Mesenchymal stem cell (in vitro differentiated cells and primary cell): Measurements from ENCODE around the gene TRAF7.
"Not testable (repeated sequence)": the region's sequence is repeated elsewhere in the genome, so short reads cannot be mapped to it uniquely, and the experiment has no call there.

Source experiments
- DNase-seq: peaks from one replicate; pipeline ENCODE4 v3.0.0-alpha.2; 2013
- H2AFZ ChIP-seq: one replicate; pipeline ENCODE4 v1.6.1; 2013; ENCODE audit warnings: low read depth, mild to moderate bottlenecking, control low read depth, inconsistent platforms, low read length, moderate library complexity
- H2AK5ac ChIP-seq: 2 replicates; pipeline ENCODE4 v1.6.1; 2013; ENCODE audit warnings: low read length, moderate library complexity, mild to moderate bottlenecking, inconsistent platforms; ENCODE audit not compliant: severe bottlenecking
- H2BK120ac ChIP-seq: one replicate; pipeline ENCODE4 v1.6.1; 2013; ENCODE audit warnings: low read depth, mild to moderate bottlenecking, inconsistent platforms, low read length, moderate library complexity
- H2BK12ac ChIP-seq, 2 experiments: one replicate each; pipeline ENCODE4 v1.6.1; 2013; ENCODE audit warnings: inconsistent platforms in 2 of 2, low read length in 2 of 2, mild to moderate bottlenecking in 2 of 2, moderate library complexity in 2 of 2, control low read depth in 1 of 2
- H2BK15ac ChIP-seq: one replicate; pipeline ENCODE4 v1.6.1; 2013; ENCODE audit warnings: mild to moderate bottlenecking, low read depth, inconsistent platforms; ENCODE audit not compliant: poor library complexity, severe bottlenecking
- H2BK5ac ChIP-seq: 2 replicates; pipeline ENCODE4 v1.6.1; 2013; ENCODE audit warnings: low read depth, mild to moderate bottlenecking, low read length, control low read depth, inconsistent platforms; ENCODE audit not compliant: poor library complexity, severe bottlenecking
- H3K14ac ChIP-seq, 2 experiments: one replicate each; pipeline ENCODE4 v1.6.1; 2013; ENCODE audit warnings: inconsistent platforms in 2 of 2, low read length in 2 of 2, control low read depth in 1 of 2, mild to moderate bottlenecking in 1 of 2, moderate library complexity in 1 of 2
- H3K18ac ChIP-seq, 2 experiments: one replicate each; pipeline ENCODE4 v1.6.1; 2013; ENCODE audit warnings: inconsistent platforms in 2 of 2, low read length in 2 of 2, control low read depth in 1 of 2, low read depth in 1 of 2, mild to moderate bottlenecking in 1 of 2
- H3K23ac ChIP-seq, 2 experiments: one replicate each; pipeline ENCODE4 v1.6.1; 2013; ENCODE audit warnings: inconsistent platforms in 2 of 2, low read length in 2 of 2, mild to moderate bottlenecking in 2 of 2, moderate library complexity in 2 of 2, control low read depth in 1 of 2
- H3K27ac ChIP-seq: 2 replicates; pipeline ENCODE4 v1.5.1; 2013; ENCODE audit warnings: mild to moderate bottlenecking, moderate library complexity, low read length, control low read depth, inconsistent platforms; ENCODE audit not compliant: poor library complexity, severe bottlenecking
- H3K27me3 ChIP-seq, 2 experiments: 2 replicates each; pipeline versions ENCODE4 v1.6.1 to v1.7.0; 2013; ENCODE audit warnings: low read length in 2 of 2, mild to moderate bottlenecking in 2 of 2, moderate library complexity in 2 of 2, control low read depth in 1 of 2, inconsistent platforms in 1 of 2; ENCODE audit not compliant: control insufficient read depth in 1 of 2, insufficient read depth in 1 of 2
- H3K36me3 ChIP-seq, 2 experiments: 2 replicates each; pipeline versions ENCODE4 v1.6.1 to v1.7.0; 2013; ENCODE audit warnings: low read length in 2 of 2, control low read depth in 1 of 2, inconsistent platforms in 1 of 2, low read depth in 1 of 2, mild to moderate bottlenecking in 1 of 2; ENCODE audit not compliant: insufficient read depth in 2 of 2, control insufficient read depth in 1 of 2
- H3K4ac ChIP-seq, 2 experiments: one replicate each; pipeline ENCODE4 v1.6.1; 2013; ENCODE audit warnings: inconsistent platforms in 2 of 2, low read length in 2 of 2, mild to moderate bottlenecking in 2 of 2, moderate library complexity in 2 of 2, control low read depth in 1 of 2, low read depth in 1 of 2
- H3K4me1 ChIP-seq: 2 replicates; pipeline ENCODE4 v1.6.1; 2013; ENCODE audit warnings: low read depth, low read length, control low read depth; ENCODE audit not compliant: control insufficient read depth, insufficient read depth
- H3K4me2 ChIP-seq: 2 replicates; pipeline ENCODE4 v1.6.1; 2013; ENCODE audit warnings: low read length, mild to moderate bottlenecking, inconsistent platforms; ENCODE audit not compliant: poor library complexity, severe bottlenecking
- H3K4me3 ChIP-seq, 2 experiments: 2 replicates each; pipeline versions ENCODE4 v1.5.1 to v1.7.0; 2013; ENCODE audit warnings: low read length in 2 of 2, mild to moderate bottlenecking in 2 of 2, control low read depth in 1 of 2, low read depth in 1 of 2; ENCODE audit not compliant: insufficient read depth in 1 of 2
- H3K79me1 ChIP-seq: replicated peaks from 2 replicates; pipeline ENCODE4 v1.6.1; 2013; ENCODE audit warnings: mild to moderate bottlenecking, control low read depth, low read length, inconsistent platforms; ENCODE audit not compliant: poor library complexity, severe bottlenecking
- H3K9ac ChIP-seq: 2 replicates; pipeline ENCODE4 v1.7.0; 2013; ENCODE audit warnings: mild to moderate bottlenecking, low read length, moderate library complexity
- H3K9me3 ChIP-seq: 2 replicates; pipeline ENCODE4 v1.7.0; 2013; ENCODE audit warnings: mild to moderate bottlenecking, low read length; ENCODE audit not compliant: control insufficient read depth
- H4K8ac ChIP-seq: one replicate; pipeline ENCODE4 v1.6.1; 2013; ENCODE audit warnings: inconsistent platforms, mild to moderate bottlenecking, low read length, moderate library complexity
- H4K91ac ChIP-seq: one replicate; pipeline ENCODE4 v1.6.1; 2013; ENCODE audit warnings: mild to moderate bottlenecking, low read length, inconsistent platforms
- WGBS: methylation state at CpG from one replicate; pipeline ENCODE4 v1.1.7; 2013; ENCODE audit warnings: mixed read lengths; 5-methylcytosine and 5-hydroxymethylcytosine counted together

TRAF7 gene

GRCh38 chr16:2129251-2129650, 26.3 kb upstream of the TRAF7 start:
- H3K9ac ChIP-seq, H3K14ac ChIP-seq, H2AFZ ChIP-seq, H4K91ac ChIP-seq, H2BK15ac ChIP-seq, H2BK5ac ChIP-seq, H3K23ac ChIP-seq, H3K79me1 ChIP-seq, H3K4me3 ChIP-seq, H4K8ac ChIP-seq, H3K27ac ChIP-seq, H3K4ac ChIP-seq, H2BK12ac ChIP-seq, H3K27me3 ChIP-seq, H3K9me3 ChIP-seq, H3K36me3 ChIP-seq, H3K4me2 ChIP-seq, H2BK120ac ChIP-seq, H3K18ac ChIP-seq, H2AK5ac ChIP-seq: not testable (repeated sequence)
- H3K4me1 ChIP-seq: peaks cover 35% of the 10 kb centered on the region
- peak; percentile 85 for DNase-seq
- no CpG with 5 or more reads among the region's 11 CpGs for WGBS

GRCh38 chr16:2129890-2130447, 25.6 kb upstream of the TRAF7 start:
- H2AFZ ChIP-seq, H3K4ac ChIP-seq, H4K8ac ChIP-seq, H3K9me3 ChIP-seq, H3K27me3 ChIP-seq, H2BK12ac ChIP-seq, H3K4me3 ChIP-seq, H2BK15ac ChIP-seq, H2BK120ac ChIP-seq, H3K27ac ChIP-seq, H3K36me3 ChIP-seq, H3K14ac ChIP-seq, H3K9ac ChIP-seq, H4K91ac ChIP-seq, H3K18ac ChIP-seq, H2AK5ac ChIP-seq, H3K4me2 ChIP-seq, H3K23ac ChIP-seq, H2BK5ac ChIP-seq, H3K79me1 ChIP-seq, DNase-seq: not testable (repeated sequence)
- 84% methylated on average over 22 of the region's 22 CpGs for WGBS
- H3K4me1 ChIP-seq: peaks cover 31% of the 10 kb centered on the region

GRCh38 chr16:2133797-2134196, 21.8 kb upstream of the TRAF7 start:
- H2BK5ac ChIP-seq, H3K23ac ChIP-seq, H3K14ac ChIP-seq, H2BK120ac ChIP-seq, H3K4me1 ChIP-seq, H3K9me3 ChIP-seq, H3K4me2 ChIP-seq, H2BK12ac ChIP-seq, H4K8ac ChIP-seq, H3K4ac ChIP-seq, H3K27me3 ChIP-seq, H2AFZ ChIP-seq, H3K79me1 ChIP-seq, H3K36me3 ChIP-seq, H3K18ac ChIP-seq, H2AK5ac ChIP-seq, H3K27ac ChIP-seq, H4K91ac ChIP-seq, DNase-seq, H2BK15ac ChIP-seq: not testable (repeated sequence)
- H3K9ac ChIP-seq: peak overlapping the region; percentile 6
- peak overlapping the region in 1 of 2 experiments; percentile 24 for H3K4me3 ChIP-seq
- 83% methylated on average over 5 of the region's 12 CpGs for WGBS

- H3K9ac ChIP-seq: peak overlapping the region; percentile 61
- not testable (repeated sequence) for H3K27me3 ChIP-seq, H3K23ac ChIP-seq, H3K4me1 ChIP-seq, H3K36me3 ChIP-seq, H2BK120ac ChIP-seq, H4K91ac ChIP-seq, H3K18ac ChIP-seq, DNase-seq, H2BK5ac ChIP-seq, H3K9me3 ChIP-seq, H3K14ac ChIP-seq, H2BK15ac ChIP-seq, H3K4ac ChIP-seq, H3K27ac ChIP-seq, H2AFZ ChIP-seq, H2BK12ac ChIP-seq, H4K8ac ChIP-seq, H3K79me1 ChIP-seq, H2AK5ac ChIP-seq
- peak overlapping the region; percentile 61 for H3K4me2 ChIP-seq
- WGBS: under 1% methylated on average over 13 of the region's 42 CpGs
- peak overlapping the region; percentile 58 to 69 for H3K4me3 ChIP-seq
Measured at GRCh38 chr16:2135071-2135470, 20.5 kb upstream of the TRAF7 start.
